A549 treated with AZD9567 at 1 μM for 4 hours (cell line): Measurements from ENCODE around the gene FANCD2. TPM values are rescaled to one million over a fixed set of nuclear protein-coding genes. Genes with fewer than 3 reads are reported as not detected.

Experiments used
- total RNA-seq: library from RNA; stranded (reverse); fragments of 200-300 nt; extraction: Qiagen RNA extraction; gene quantifications from 5 replicates; pipeline ENCODE4 v1.2.3, GENCODE V29; 2022; ENCODE audit not compliant: insufficient read depth

FANCD2 gene
- total RNA-seq: 18.2 to 20.8 TPM (median 18.5 TPM) in 5 replicates

GRCh38 chr3:10026084-10026890 is at the start of gene FANCD2:
TSS of gene FANCD2 (plus strand) at chr3:10026437. CDS start at chr3:10028658, 2,221 bp downstream.

GRCh38 chr3:10108091-10108490 is 81.9 kb downstream of the FANCD2 start, which contains the start of gene FANCD2OS:
TSS of gene FANCD2OS (minus strand) at chr3:10108255. CDS start at chr3:10104774, 3,481 bp downstream.

GRCh38 chr3:10115326-10116137 is 89.3 kb downstream of the FANCD2 start, which contains the start of gene BRK1:
TSS of gene BRK1 (plus strand) at chr3:10115675. CDS start at chr3:10115702, 27 bp downstream.

Other genes starting within 250 kb of the FANCD2 start
- gene TADA3, start 234.0 kb upstream of the FANCD2 start, total RNA-seq: 49.0 to 59.0 TPM (median 57.7 TPM) in 5 replicates
- 144 to 268 TPM (median 150 TPM) in 5 replicates for gene ARPC4, start 233.4 kb upstream of the FANCD2 start, total RNA-seq
- 6.9 to 10.0 TPM (median 7.9 TPM) in 5 replicates for gene TTLL3, start 216.2 kb upstream of the FANCD2 start, total RNA-seq
- 45.8 to 59.7 TPM (median 56.7 TPM) in 5 replicates for gene RPUSD3, start 182.4 kb upstream of the FANCD2 start, total RNA-seq
- 30.4 to 45.5 TPM (median 37.8 TPM) in 5 replicates for gene CIDEC, start 146.2 kb upstream of the FANCD2 start, total RNA-seq
- gene JAGN1, start 135.8 kb upstream of the FANCD2 start, total RNA-seq: 62.9 to 86.9 TPM (median 83.6 TPM) in 5 replicates
- gene IL17RE, start 123.6 kb upstream of the FANCD2 start, total RNA-seq: 0.98 to 1.3 TPM (median 1.2 TPM) in 4 of 5 replicates, not detected in the other
- 22.3 to 27.2 TPM (median 22.6 TPM) in 5 replicates for gene IL17RC, start 109.3 kb upstream of the FANCD2 start, total RNA-seq
- 11.5 to 14.6 TPM (median 12.6 TPM) in 5 replicates for gene CRELD1, start 92.6 kb upstream of the FANCD2 start, total RNA-seq
- 0.51 to 1.7 TPM (median 1.6 TPM) in 5 replicates for gene PRRT3, start 74.0 kb upstream of the FANCD2 start, total RNA-seq
- gene EMC3, start 39.6 kb upstream of the FANCD2 start, total RNA-seq: 109 to 127 TPM (median 120 TPM) in 5 replicates
- not detected in 5 replicates for gene FANCD2OS, start 81.8 kb downstream of the FANCD2 start, total RNA-seq
- 167 to 179 TPM (median 172 TPM) in 5 replicates for gene BRK1, start 89.2 kb downstream of the FANCD2 start, total RNA-seq
- 28.9 to 33.7 TPM (median 31.3 TPM) in 5 replicates for gene VHL, start 115.3 kb downstream of the FANCD2 start, total RNA-seq
- gene IRAK2, start 138.5 kb downstream of the FANCD2 start, total RNA-seq: 12.7 to 17.5 TPM (median 14.8 TPM) in 5 replicates
- gene TATDN2, start 222.0 kb downstream of the FANCD2 start, total RNA-seq: 31.8 to 37.1 TPM (median 32.1 TPM) in 5 replicates